ENCODE measurements around the gene CALN1.

CALN1 gene

DNA sequence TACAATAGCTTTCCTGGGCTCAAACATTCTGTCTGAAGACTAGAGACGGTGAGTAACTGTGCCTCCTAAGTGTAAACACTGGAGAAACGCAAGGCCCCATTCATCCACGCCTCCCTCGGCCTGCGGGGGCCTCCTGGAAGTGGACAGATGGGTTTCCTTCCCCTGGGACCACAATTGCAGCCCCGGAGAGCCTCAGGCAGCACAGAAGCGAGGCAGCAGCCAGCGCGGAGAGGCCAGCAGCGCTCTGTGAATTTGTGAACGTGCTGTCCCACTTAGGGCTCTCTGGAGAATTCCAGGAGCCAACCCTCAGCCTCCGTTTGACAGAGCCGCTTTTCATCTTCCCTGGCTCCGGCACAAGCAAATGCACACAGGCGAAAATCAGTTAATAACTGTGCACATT is 23.2 kb upstream of the CALN1 start:
- DNase-seq (ENCODE audit: low read depth) = no peak
- TF ChIP-seq, protein P1, sequence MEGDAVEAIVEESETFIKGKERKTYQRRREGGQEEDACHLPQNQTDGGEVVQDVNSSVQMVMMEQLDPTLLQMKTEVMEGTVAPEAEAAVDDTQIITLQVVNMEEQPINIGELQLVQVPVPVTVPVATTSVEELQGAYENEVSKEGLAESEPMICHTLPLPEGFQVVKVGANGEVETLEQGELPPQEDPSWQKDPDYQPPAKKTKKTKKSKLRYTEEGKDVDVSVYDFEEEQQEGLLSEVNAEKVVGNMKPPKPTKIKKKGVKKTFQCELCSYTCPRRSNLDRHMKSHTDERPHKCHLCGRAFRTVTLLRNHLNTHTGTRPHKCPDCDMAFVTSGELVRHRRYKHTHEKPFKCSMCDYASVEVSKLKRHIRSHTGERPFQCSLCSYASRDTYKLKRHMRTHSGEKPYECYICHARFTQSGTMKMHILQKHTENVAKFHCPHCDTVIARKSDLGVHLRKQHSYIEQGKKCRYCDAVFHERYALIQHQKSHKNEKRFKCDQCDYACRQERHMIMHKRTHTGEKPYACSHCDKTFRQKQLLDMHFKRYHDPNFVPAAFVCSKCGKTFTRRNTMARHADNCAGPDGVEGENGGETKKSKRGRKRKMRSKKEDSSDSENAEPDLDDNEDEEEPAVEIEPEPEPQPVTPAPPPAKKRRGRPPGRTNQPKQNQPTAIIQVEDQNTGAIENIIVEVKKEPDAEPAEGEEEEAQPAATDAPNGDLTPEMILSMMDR (IDR thresholded peaks at IDR 0.05; ENCODE audit: insufficient read depth, low read depth, low read length, missing control alignments) = no peak
- H3K4me3 ChIP-seq (ENCODE audit: low read length) = no peak overlapping the region

DNA sequence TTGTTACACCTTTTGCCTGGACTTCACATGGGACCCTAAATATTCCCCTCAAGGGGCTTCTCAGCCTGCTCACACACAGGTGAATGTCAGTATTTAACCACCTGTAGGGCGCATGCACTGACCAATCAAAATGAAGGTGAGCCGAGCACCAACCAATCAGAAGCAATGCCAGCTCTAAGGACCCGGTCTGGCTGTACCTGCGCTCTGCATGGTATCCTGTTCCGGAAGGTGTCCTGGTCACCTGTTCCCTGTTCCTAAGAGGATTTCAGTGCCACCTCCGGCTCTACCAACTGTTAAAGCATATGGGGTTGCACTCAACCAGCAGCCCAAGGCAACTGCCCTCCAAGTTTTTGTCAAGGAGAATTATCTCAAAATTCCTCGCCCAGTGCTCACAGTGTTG is 18.4 kb upstream of the CALN1 start:
- H3K4me3 ChIP-seq (ENCODE audit: low read length) = no peak overlapping the region
- TF ChIP-seq, protein P1 (IDR thresholded peaks at IDR 0.05; ENCODE audit: insufficient read depth, low read depth, low read length, missing control alignments) = no peak
- no peak for DNase-seq (ENCODE audit: low read depth)

DNA sequence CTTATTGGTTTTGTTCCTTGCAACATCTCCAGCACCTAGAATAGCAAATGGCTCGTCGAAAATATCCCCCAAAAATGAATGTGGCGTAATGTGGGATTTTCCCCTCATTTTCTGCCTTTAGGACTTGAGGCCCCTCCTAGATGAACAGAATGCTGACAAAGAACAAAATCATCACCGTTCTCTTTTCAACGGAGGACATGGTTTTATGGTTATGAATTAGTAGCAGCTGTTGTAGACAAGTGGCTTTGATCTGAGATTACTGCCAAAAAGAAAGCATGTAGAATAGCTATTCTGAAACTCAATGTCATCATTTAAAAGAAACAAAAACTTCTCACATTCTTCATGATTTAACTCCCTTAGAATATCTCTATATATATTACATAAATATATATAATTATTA is 17.2 kb upstream of the CALN1 start:
- H3K4me3 ChIP-seq (ENCODE audit: low read length) = no peak overlapping the region
- TF ChIP-seq, protein P1 (IDR thresholded peaks at IDR 0.05; ENCODE audit: insufficient read depth, low read depth, low read length, missing control alignments) = no peak
- no peak for DNase-seq (ENCODE audit: low read depth)

DNA sequence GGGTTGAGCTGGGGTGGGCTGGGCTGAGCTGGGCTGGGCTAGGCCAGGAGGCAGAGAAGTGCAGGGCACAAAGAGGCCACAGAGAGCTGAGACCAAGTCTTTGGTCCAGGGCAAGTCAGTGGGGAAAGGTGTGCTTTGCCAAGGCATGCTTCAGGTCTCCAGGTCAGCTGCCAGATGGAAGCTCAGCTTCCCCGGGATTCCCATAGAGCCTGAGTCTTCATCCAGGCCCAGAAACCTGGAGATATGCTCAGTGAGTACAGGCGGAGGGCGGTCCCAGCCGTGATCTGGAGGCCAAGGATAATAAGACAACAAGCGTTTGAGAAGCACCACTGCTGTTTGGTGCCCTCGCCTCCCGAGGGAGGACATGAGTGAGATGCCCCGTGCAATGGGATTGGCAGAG is 4.7 kb upstream of the CALN1 start:
- TF ChIP-seq, protein P1 (IDR thresholded peaks at IDR 0.05; ENCODE audit: insufficient read depth, low read depth, low read length, missing control alignments) = no peak
- DNase-seq (ENCODE audit: low read depth) = no peak
- H3K4me3 ChIP-seq (ENCODE audit: low read length) = no peak overlapping the region

DNA sequence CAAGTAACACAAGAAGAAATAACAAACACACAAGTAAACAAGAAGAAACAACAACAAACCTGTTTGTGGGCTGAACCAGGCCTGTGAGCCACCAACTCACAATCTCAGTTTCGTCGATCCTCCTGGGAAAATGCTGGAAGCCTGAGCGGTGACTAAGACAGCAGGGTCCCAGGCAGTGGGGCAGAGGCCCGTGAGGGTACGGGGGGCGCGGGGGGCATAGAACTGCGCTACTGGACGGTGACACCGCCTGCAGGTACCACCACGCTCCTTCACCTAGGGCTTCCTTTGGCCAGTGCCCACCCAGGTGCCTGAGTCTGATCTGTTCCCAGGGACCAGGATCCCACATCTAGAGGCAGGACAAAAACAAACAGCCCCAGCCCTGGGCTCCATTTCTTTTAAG is 3.4 kb upstream of the CALN1 start:
- TF ChIP-seq, protein P1 (IDR thresholded peaks at IDR 0.05; ENCODE audit: insufficient read depth, low read depth, low read length, missing control alignments) = no peak
- DNase-seq (ENCODE audit: low read depth) = no peak
- H3K4me3 ChIP-seq (ENCODE audit: low read length) = no peak overlapping the region

DNA sequence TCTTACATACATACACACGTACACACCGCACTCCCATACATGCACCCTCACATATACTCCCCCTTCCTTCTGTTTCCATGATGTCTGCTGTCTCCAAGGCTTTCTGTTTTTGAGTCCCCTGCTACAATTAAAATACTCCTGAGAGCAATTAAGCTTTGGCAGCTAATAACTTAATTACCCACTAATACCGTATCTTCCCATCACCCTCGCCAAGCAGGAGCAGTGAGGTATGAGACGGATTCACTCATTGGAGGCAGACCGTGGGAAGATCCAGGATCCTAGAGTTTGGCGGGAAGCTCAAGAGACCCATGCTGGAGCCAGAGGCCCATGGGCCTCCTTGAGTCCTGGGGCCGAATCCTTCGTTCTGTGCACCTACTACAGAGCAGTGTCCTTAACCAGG is 1.7 kb upstream of the CALN1 start:
- TF ChIP-seq, protein P1 (IDR thresholded peaks at IDR 0.05; ENCODE audit: insufficient read depth, low read depth, low read length, missing control alignments) = no peak
- DNase-seq (ENCODE audit: low read depth) = no peak
- H3K4me3 ChIP-seq (ENCODE audit: low read length) = no peak overlapping the region

DNA sequence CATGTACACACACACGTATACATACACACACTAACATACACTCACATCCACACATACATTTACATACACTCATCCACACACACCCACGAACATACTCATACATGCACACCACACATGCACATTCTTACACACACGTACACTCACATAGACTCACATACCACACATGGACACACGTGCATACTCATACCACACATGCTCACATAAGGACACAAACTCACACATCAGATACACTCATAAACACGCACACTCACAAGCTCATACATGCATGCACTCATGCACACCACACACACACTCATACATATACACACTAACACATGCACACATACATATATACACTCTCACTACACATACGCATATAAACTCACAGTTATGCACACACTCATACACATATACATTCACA is 1.2 kb upstream of the CALN1 start:
- TF ChIP-seq, protein P1 (IDR thresholded peaks at IDR 0.05; ENCODE audit: insufficient read depth, low read depth, low read length, missing control alignments) = no peak

More for the DNA sequence above, 1.2 kb upstream of the CALN1 start:
- H3K4me3 ChIP-seq (ENCODE audit: low read length) = no peak overlapping the region
- no peak for DNase-seq (ENCODE audit: low read depth)
